Coronary artery (tissue), 2 donors: Measurements from ENCODE around the gene GNAT2.

Source experiments
- DNase-seq: peaks from one replicate; pipeline ENCODE4 v3.0.0-alpha.2; 2017; ENCODE audit warnings: low spot score
- H3K27ac ChIP-seq, 2 donors: fragments of 200-600 bp; sonication (generic); one replicate each; pipeline ENCODE4 v1.5.1; 2016 to 2019
- H3K4me3 ChIP-seq: fragments of 200-600 bp; sonication (generic); 2 replicates; pipeline ENCODE4 v1.5.1; 2016; ENCODE audit warnings: mild to moderate bottlenecking, moderate library complexity
- TF ChIP-seq, protein P1 (sequence below): fragments of 200-600 bp; sonication (generic); IDR thresholded peaks from one replicate; pipeline ENCODE4 v1.5.1; 2019; ENCODE audit warnings: antibody characterized with exemption

GNAT2 gene

DNA sequence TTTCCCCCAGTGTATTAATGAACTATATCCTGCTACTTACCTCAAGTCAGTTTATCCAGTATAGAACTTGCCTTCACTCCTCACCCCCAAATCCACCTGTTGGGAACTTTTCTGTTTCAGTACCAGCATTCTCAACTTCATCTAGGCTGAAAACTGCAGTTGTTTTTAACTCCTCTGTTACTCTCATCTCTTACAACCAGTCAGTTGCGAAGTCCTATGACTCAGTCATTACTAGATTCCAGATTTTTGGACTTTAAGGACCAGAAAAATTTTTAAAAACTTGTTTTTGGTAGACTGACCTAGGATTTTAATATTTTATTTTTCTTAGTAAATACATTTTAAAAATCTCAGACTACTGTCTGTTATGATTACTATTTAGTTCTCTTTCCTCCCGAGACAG is 62.9 kb downstream of the GNAT2 start:
- TF ChIP-seq, protein P1, sequence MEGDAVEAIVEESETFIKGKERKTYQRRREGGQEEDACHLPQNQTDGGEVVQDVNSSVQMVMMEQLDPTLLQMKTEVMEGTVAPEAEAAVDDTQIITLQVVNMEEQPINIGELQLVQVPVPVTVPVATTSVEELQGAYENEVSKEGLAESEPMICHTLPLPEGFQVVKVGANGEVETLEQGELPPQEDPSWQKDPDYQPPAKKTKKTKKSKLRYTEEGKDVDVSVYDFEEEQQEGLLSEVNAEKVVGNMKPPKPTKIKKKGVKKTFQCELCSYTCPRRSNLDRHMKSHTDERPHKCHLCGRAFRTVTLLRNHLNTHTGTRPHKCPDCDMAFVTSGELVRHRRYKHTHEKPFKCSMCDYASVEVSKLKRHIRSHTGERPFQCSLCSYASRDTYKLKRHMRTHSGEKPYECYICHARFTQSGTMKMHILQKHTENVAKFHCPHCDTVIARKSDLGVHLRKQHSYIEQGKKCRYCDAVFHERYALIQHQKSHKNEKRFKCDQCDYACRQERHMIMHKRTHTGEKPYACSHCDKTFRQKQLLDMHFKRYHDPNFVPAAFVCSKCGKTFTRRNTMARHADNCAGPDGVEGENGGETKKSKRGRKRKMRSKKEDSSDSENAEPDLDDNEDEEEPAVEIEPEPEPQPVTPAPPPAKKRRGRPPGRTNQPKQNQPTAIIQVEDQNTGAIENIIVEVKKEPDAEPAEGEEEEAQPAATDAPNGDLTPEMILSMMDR, result no peak
- Histone ChIP-seq H3K27ac (no peak overlapping the region), H3K4me3 (no peak overlapping the region)
- DNase-seq, result no peak
